ENCODE results near the gene SNRPA. TPM values are rescaled to one million over a fixed set of nuclear protein-coding genes. Genes with fewer than 3 reads are reported as not detected.

Gene SNRPA
- total and polyA plus RNA-seq, 2 of the 13 experiments (the other 11 are each of a cell fraction or from before 2014, with no cell fraction given), result 59.6 to 162 TPM

- 0 out of 2 replicates have a peak, but pooled peaks have one; percentile 39 for TF ChIP-seq POGZ (CRISPR knock-in tag; IDR thresholded peaks at IDR 0.05)
- peak; percentile 49; the same call in 1 of the 2 replicates for TF ChIP-seq MYC (CRISPR knock-in tag; IDR thresholded peaks at IDR 0.05; ENCODE audit: borderline replicate concordance)
- no peak; the same call in 1 of the 2 replicates for TF ChIP-seq GFI1 (CRISPR knock-in tag; IDR thresholded peaks at IDR 0.05; ENCODE audit: borderline replicate concordance)
- TF ChIP-seq, protein P1, sequence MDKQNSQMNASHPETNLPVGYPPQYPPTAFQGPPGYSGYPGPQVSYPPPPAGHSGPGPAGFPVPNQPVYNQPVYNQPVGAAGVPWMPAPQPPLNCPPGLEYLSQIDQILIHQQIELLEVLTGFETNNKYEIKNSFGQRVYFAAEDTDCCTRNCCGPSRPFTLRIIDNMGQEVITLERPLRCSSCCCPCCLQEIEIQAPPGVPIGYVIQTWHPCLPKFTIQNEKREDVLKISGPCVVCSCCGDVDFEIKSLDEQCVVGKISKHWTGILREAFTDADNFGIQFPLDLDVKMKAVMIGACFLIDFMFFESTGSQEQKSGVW (CRISPR knock-in tag; IDR thresholded peaks at IDR 0.05; ENCODE audit: borderline replicate concordance), result no peak
- no peak for TF ChIP-seq ZNF230 (CRISPR knock-in tag; IDR thresholded peaks at IDR 0.05)
- TF ChIP-seq, protein P2, sequence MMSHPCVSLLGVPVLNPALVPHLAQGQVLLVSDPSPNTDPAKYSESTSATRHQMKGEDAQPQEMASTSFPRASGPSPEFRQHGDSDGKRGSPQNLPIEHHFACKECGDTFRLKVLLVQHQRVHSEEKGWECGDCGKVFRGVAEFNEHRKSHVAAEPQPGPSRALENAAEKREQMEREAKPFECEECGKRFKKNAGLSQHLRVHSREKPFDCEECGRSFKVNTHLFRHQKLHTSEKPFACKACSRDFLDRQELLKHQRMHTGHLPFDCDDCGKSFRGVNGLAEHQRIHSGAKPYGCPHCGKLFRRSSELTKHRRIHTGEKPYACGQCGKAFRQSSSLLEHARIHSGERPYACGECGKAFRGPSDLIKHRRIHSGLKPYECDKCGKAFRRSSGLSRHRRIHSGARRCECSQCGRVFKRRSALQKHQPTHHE (CRISPR knock-in tag; IDR thresholded peaks at IDR 0.05; ENCODE audit: borderline replicate concordance), result no peak
- TF ChIP-seq ZNF597 (CRISPR knock-in tag; IDR thresholded peaks at IDR 0.05), result no peak
- no peak for TF ChIP-seq ONECUT2 (CRISPR knock-in tag; IDR thresholded peaks at IDR 0.05)
- no peak for TF ChIP-seq TRIM24 (CRISPR knock-in tag; IDR thresholded peaks at IDR 0.05)
- TF ChIP-seq ZNF225 (CRISPR knock-in tag; IDR thresholded peaks at IDR 0.05), result no peak
- no peak for TF ChIP-seq NR2F6 (IDR thresholded peaks at IDR 0.05)
- no peak for TF ChIP-seq NR2F6 (CRISPR knock-in tag; IDR thresholded peaks at IDR 0.05)
- TF ChIP-seq KDM4B (CRISPR knock-in tag; IDR thresholded peaks at IDR 0.05), result 0 out of 2 replicates have a peak, but pooled peaks have one; percentile 9
- TF ChIP-seq RERE (CRISPR knock-in tag; IDR thresholded peaks at IDR 0.05; ENCODE audit: low read depth), result no peak
- TF ChIP-seq, protein P3, sequence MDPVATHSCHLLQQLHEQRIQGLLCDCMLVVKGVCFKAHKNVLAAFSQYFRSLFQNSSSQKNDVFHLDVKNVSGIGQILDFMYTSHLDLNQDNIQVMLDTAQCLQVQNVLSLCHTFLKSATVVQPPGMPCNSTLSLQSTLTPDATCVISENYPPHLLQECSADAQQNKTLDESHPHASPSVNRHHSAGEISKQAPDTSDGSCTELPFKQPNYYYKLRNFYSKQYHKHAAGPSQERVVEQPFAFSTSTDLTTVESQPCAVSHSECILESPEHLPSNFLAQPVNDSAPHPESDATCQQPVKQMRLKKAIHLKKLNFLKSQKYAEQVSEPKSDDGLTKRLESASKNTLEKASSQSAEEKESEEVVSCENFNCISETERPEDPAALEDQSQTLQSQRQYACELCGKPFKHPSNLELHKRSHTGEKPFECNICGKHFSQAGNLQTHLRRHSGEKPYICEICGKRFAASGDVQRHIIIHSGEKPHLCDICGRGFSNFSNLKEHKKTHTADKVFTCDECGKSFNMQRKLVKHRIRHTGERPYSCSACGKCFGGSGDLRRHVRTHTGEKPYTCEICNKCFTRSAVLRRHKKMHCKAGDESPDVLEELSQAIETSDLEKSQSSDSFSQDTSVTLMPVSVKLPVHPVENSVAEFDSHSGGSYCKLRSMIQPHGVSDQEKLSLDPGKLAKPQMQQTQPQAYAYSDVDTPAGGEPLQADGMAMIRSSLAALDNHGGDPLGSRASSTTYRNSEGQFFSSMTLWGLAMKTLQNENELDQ (CRISPR knock-in tag; IDR thresholded peaks at IDR 0.05; ENCODE audit: borderline replicate concordance), result no peak
- no peak for TF ChIP-seq ZMYM3 (CRISPR knock-in tag; IDR thresholded peaks at IDR 0.05)
- no peak for TF ChIP-seq ZNF883 (CRISPR knock-in tag; IDR thresholded peaks at IDR 0.05; ENCODE audit: not compliant biosample characterization)
- TF ChIP-seq ATRX (CRISPR knock-in tag; IDR thresholded peaks at IDR 0.05; ENCODE audit: borderline replicate concordance), result no peak
Observed at GRCh38 chr19:40716482-40717324, 34.3 kb upstream of the SNRPA start, which contains the start of the genes COQ8B and ITPKC (continued).

Data from HepG2 (cell line).